Stimulated activated CD4-positive, alpha-beta T cell treated with anti-CD3 and anti-CD28 coated beads, Interleukin-12 subunit alpha, Interleukin-12 subunit beta, amount 100 ng/mL, for 24 hours (primary cell): ENCODE results near the gene REV3L.
"Not testable (repeated sequence)": the region's sequence is repeated elsewhere in the genome, so short reads cannot be mapped to it uniquely, and the experiment has no call there.

ENCODE experiments used
- DNase-seq, 2 experiments: peaks; one replicate each; pipeline ENCODE4 v3.0.0-alpha.2; 2020; ENCODE audit warnings: low read depth in 2 of 2

REV3L gene

GRCh38 chr6:111379302-111379701 lies 103.7 kb downstream of the REV3L start:
- no peak for DNase-seq

- DNase-seq: no peak
These were observed 105.4 kb downstream of the REV3L start for GRCh38 chr6:111377558-111378120.

- DNase-seq: no peak
These were observed 115.5 kb downstream of the REV3L start for GRCh38 chr6:111367393-111368088.

GRCh38 chr6:111361648-111362047 lies 121.4 kb downstream of the REV3L start:
- DNase-seq: no peak

- no peak for DNase-seq
These were observed 124.6 kb downstream of the REV3L start for GRCh38 chr6:111358454-111358853.

- no peak for DNase-seq
These were observed 125.3 kb downstream of the REV3L start for GRCh38 chr6:111357705-111358104.

- no peak for DNase-seq
These were observed 126.5 kb downstream of the REV3L start for GRCh38 chr6:111356551-111356950.

GRCh38 chr6:111354758-111355555 lies 128.1 kb downstream of the REV3L start:
- no peak for DNase-seq

GRCh38 chr6:111353912-111354462 lies 129.0 kb downstream of the REV3L start:
- no peak for DNase-seq

GRCh38 chr6:111347589-111347988 lies 135.4 kb downstream of the REV3L start:
- DNase-seq: no peak

- no peak for DNase-seq
These were observed 140.1 kb downstream of the REV3L start for GRCh38 chr6:111342913-111343312.

- no peak for DNase-seq
These were observed 143.7 kb downstream of the REV3L start for GRCh38 chr6:111339294-111339693.

GRCh38 chr6:111338843-111339242 lies 144.2 kb downstream of the REV3L start:
- DNase-seq: no peak

GRCh38 chr6:111337829-111338236 lies 145.2 kb downstream of the REV3L start:
- DNase-seq: no peak

- no peak for DNase-seq
These were observed 153.0 kb downstream of the REV3L start for GRCh38 chr6:111329882-111330633.

- DNase-seq: no peak
These were observed 156.5 kb downstream of the REV3L start for GRCh38 chr6:111326563-111326962.

- no peak for DNase-seq
These were observed 160.9 kb downstream of the REV3L start for GRCh38 chr6:111322145-111322544.

GRCh38 chr6:111307950-111308349 lies 175.1 kb downstream of the REV3L start:
- DNase-seq: not testable (repeated sequence)

- no peak for DNase-seq
These were observed 175.7 kb downstream of the REV3L start for GRCh38 chr6:111307275-111307858.

- no peak for DNase-seq
These were observed 176.7 kb downstream of the REV3L start for GRCh38 chr6:111306104-111306888.

- DNase-seq: no peak
These were observed 181.1 kb downstream of the REV3L start for GRCh38 chr6:111301946-111302345.
